Breast epithelium (tissue), 3 donors: ENCODE measurements around the gene GPATCH4.

Source experiments
- POLR2A ChIP-seq: fragments of 450-650 bp; IDR thresholded peaks from one replicate; pipeline ENCODE4 v1.6.1; 2016; ENCODE audit warnings: antibody characterized with exemption, mild to moderate bottlenecking, moderate library complexity
- POLR2AphosphoS5 ChIP-seq, 3 donors: sonication (generic); formaldehyde crosslinking; IDR thresholded peaks; one replicate each; pipeline ENCODE4 v1.6.1; 2017; ENCODE audit warnings: antibody characterized with exemption in 3 of 3
- TF ChIP-seq, protein P1 (sequence below), 3 donors: fragments of 450-650 bp; IDR thresholded peaks; one replicate each; pipeline ENCODE4 v1.5.1; 2016 to 2017; ENCODE audit warnings: antibody characterized with exemption in 3 of 3, mild to moderate bottlenecking in 3 of 3, moderate library complexity in 3 of 3

DNA sequence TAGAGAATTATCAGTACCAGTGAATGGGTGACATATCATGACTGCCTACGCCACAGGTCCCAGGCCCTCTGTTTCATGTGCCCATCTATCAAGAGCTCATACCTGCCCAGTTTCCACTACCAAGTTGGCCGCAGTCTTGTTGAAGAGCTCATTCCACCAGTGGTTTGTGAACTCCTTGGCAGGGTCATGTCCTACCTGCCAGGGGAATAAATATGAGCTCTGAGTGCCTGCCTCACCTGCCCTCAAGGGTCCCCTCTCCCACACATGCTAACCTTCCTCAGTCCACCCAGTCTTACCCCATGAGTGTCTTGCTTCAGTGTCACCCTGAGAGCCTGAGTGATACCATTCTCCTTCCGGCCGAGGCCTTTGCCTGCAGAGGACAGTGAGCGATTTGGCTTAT, 3.2 kb downstream of the GPATCH4 start:
- TF ChIP-seq POLR2A (no peak), POLR2AphosphoS5 (IDR thresholded peaks at IDR 0.05) (no peak)
- TF ChIP-seq, protein P1, sequence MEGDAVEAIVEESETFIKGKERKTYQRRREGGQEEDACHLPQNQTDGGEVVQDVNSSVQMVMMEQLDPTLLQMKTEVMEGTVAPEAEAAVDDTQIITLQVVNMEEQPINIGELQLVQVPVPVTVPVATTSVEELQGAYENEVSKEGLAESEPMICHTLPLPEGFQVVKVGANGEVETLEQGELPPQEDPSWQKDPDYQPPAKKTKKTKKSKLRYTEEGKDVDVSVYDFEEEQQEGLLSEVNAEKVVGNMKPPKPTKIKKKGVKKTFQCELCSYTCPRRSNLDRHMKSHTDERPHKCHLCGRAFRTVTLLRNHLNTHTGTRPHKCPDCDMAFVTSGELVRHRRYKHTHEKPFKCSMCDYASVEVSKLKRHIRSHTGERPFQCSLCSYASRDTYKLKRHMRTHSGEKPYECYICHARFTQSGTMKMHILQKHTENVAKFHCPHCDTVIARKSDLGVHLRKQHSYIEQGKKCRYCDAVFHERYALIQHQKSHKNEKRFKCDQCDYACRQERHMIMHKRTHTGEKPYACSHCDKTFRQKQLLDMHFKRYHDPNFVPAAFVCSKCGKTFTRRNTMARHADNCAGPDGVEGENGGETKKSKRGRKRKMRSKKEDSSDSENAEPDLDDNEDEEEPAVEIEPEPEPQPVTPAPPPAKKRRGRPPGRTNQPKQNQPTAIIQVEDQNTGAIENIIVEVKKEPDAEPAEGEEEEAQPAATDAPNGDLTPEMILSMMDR (IDR thresholded peaks at IDR 0.05), result no peak
